ACC112 (cell line): Measurements from ENCODE around the gene RGS17.

Source experiments
- H2AFZ ChIP-seq: fragments of 200-600 bp; sonication (generic); one replicate; pipeline ENCODE4 v1.6.0; 2017; ENCODE audit warnings: antibody characterized with exemption, low read length; ENCODE audit not compliant: unreplicated experiment
- H3K27ac ChIP-seq: fragments of 200-600 bp; sonication (generic); 2 replicates; pipeline ENCODE4 v1.5.1; 2014; ENCODE audit warnings: low read depth, mild to moderate bottlenecking, antibody characterized with exemption, low read length, moderate library complexity
- H3K27me3 ChIP-seq: fragments of 200-600 bp; sonication (generic); 2 replicates; pipeline ENCODE4 v1.6.1; 2014; ENCODE audit warnings: mild to moderate bottlenecking, antibody characterized with exemption, low read length, moderate library complexity, mixed read lengths; ENCODE audit not compliant: insufficient read depth
- H3K36me3 ChIP-seq: fragments of 200-600 bp; sonication (generic); 2 replicates; pipeline ENCODE4 v1.6.1; 2016; ENCODE audit warnings: mild to moderate bottlenecking, antibody characterized with exemption, low read length, moderate library complexity, mixed read lengths; ENCODE audit not compliant: insufficient read depth
- H3K4me1 ChIP-seq: fragments of 200-600 bp; sonication (generic); one replicate; pipeline ENCODE4 v1.6.1; 2016; ENCODE audit warnings: low read length, mixed read lengths; ENCODE audit not compliant: insufficient read depth, unreplicated experiment, control insufficient read depth
- H3K4me3 ChIP-seq: fragments of 200-600 bp; sonication (generic); 2 replicates; pipeline ENCODE4 v1.5.1; 2014; ENCODE audit warnings: mild to moderate bottlenecking, low read depth, low read length
- H3K79me2 ChIP-seq: fragments of 200-600 bp; sonication (generic); one replicate; pipeline ENCODE4 v1.6.0; 2016; ENCODE audit warnings: low read length; ENCODE audit not compliant: control insufficient read depth, unreplicated experiment, insufficient read depth

Gene RGS17

GRCh38 chr6:153131037-153131981, at the start of gene RGS17:
Gene RGS17 (minus strand): TSS chr6:153131282. CDS start chr6:153044018, 87,264 bp downstream.
- no peaks in the 10 kb centered on the region for H3K27me3 ChIP-seq
- 0 out of 2 replicates have a peak, but pooled peaks cover 4% of the 10 kb centered on the region for H3K36me3 ChIP-seq
- H3K79me2 ChIP-seq, result peaks cover 43% of the 10 kb centered on the region
- H3K27ac ChIP-seq, result no peak within 1 kb of the TSS
- peak within 1 kb of the TSS; percentile 93 for H3K4me3 ChIP-seq
- peaks cover 11% of the 10 kb centered on the region for H3K4me1 ChIP-seq
- H2AFZ ChIP-seq, result peak within 1 kb of the TSS; percentile 97

- Histone ChIP-seq H3K36me3 (no peaks in the 10 kb centered on the region), H3K4me3 (no peak overlapping the region), H3K27me3 (no peaks in the 10 kb centered on the region), H3K4me1 (peaks cover 28% of the 10 kb centered on the region), H3K79me2 (no peaks in the 10 kb centered on the region), H3K27ac (no peak overlapping the region), H2AFZ (no peak overlapping the region)
Observed at GRCh38 chr6:153172815-153173214, 41.7 kb upstream of the RGS17 start.

- H3K79me2 ChIP-seq, result no peaks in the 10 kb centered on the region
- peak overlapping the region; percentile 27; the same call in 1 of the 2 replicates for H3K27ac ChIP-seq
- peaks cover 41% of the 10 kb centered on the region for H3K4me1 ChIP-seq
Observed at GRCh38 chr6:153170511-153170910, 39.4 kb upstream of the RGS17 start.

GRCh38 chr6:153167907-153168306, 36.8 kb upstream of the RGS17 start:
- no peaks in the 10 kb centered on the region for H3K79me2 ChIP-seq
- H3K4me1 ChIP-seq, result peaks cover 41% of the 10 kb centered on the region
- no peaks in the 10 kb centered on the region for H3K36me3 ChIP-seq
- H3K27ac ChIP-seq, result peak overlapping the region; percentile 94
- peak overlapping the region; percentile 61 for H3K4me3 ChIP-seq
- peak overlapping the region; percentile 55 for H2AFZ ChIP-seq
- H3K27me3 ChIP-seq, result no peaks in the 10 kb centered on the region

More at GRCh38 chr6:153170511-153170910, 39.4 kb upstream of the RGS17 start:
- no peaks in the 10 kb centered on the region for H3K36me3 ChIP-seq
- no peaks in the 10 kb centered on the region for H3K27me3 ChIP-seq
- H2AFZ ChIP-seq, result peak overlapping the region; percentile 24
- H3K4me3 ChIP-seq, result peak overlapping the region; percentile 1; the same call in 1 of the 2 replicates

GRCh38 chr6:153167061-153167891, 36.2 kb upstream of the RGS17 start:
- Histone ChIP-seq H3K36me3 (no peaks in the 10 kb centered on the region), H3K27me3 (no peaks in the 10 kb centered on the region), H3K79me2 (no peaks in the 10 kb centered on the region), H2AFZ (peak overlapping the region; percentile 27), H3K4me3 (peak overlapping the region; percentile 61), H3K27ac (peak overlapping the region; percentile 94), H3K4me1 (peaks cover 47% of the 10 kb centered on the region)

GRCh38 chr6:153162646-153163045, 31.6 kb upstream of the RGS17 start:
- Histone ChIP-seq H3K27ac (no peak overlapping the region), H2AFZ (no peak overlapping the region), H3K4me3 (no peak overlapping the region; the same call in 1 of the 2 replicates), H3K4me1 (peaks cover 23% of the 10 kb centered on the region), H3K79me2 (no peaks in the 10 kb centered on the region), H3K27me3 (no peaks in the 10 kb centered on the region), H3K36me3 (no peaks in the 10 kb centered on the region)

- Histone ChIP-seq H3K27ac (no peak overlapping the region), H3K36me3 (no peaks in the 10 kb centered on the region), H3K79me2 (no peaks in the 10 kb centered on the region), H2AFZ (peak overlapping the region; percentile 27), H3K4me1 (peaks cover 20% of the 10 kb centered on the region), H3K4me3 (no peak overlapping the region; the same call in 1 of the 2 replicates), H3K27me3 (no peaks in the 10 kb centered on the region)
Observed at GRCh38 chr6:153162172-153162571, 31.1 kb upstream of the RGS17 start.

GRCh38 chr6:153160221-153160620, 29.1 kb upstream of the RGS17 start:
- H2AFZ ChIP-seq, result no peak overlapping the region
- H3K27me3 ChIP-seq, result no peaks in the 10 kb centered on the region
- no peaks in the 10 kb centered on the region for H3K79me2 ChIP-seq
- no peak overlapping the region for H3K4me3 ChIP-seq
- H3K27ac ChIP-seq, result no peak overlapping the region
- no peaks in the 10 kb centered on the region for H3K36me3 ChIP-seq
- H3K4me1 ChIP-seq, result peaks cover 11% of the 10 kb centered on the region

GRCh38 chr6:153150752-153151440, 19.8 kb upstream of the RGS17 start:
- Histone ChIP-seq H3K27me3 (no peaks in the 10 kb centered on the region), H3K4me3 (no peak overlapping the region), H3K4me1 (peaks cover 9% of the 10 kb centered on the region), H3K27ac (no peak overlapping the region), H3K36me3 (no peaks in the 10 kb centered on the region), H3K79me2 (no peaks in the 10 kb centered on the region), H2AFZ (no peak overlapping the region)

- no peaks in the 10 kb centered on the region for H3K27me3 ChIP-seq
- no peak overlapping the region for H2AFZ ChIP-seq
- H3K79me2 ChIP-seq, result no peaks in the 10 kb centered on the region
- H3K27ac ChIP-seq, result no peak overlapping the region
- no peak overlapping the region for H3K4me3 ChIP-seq
- H3K4me1 ChIP-seq, result peaks cover 9% of the 10 kb centered on the region
- H3K36me3 ChIP-seq, result no peaks in the 10 kb centered on the region
Observed at GRCh38 chr6:153150371-153150751, 19.3 kb upstream of the RGS17 start.
